Ureter (tissue), 1 donor: ENCODE results near the gene RNF212B. TPM values are rescaled to one million over a fixed set of nuclear protein-coding genes. Genes with fewer than 3 reads are reported as not detected.
"Not testable (repeated sequence)": the region's sequence is repeated elsewhere in the genome, so short reads cannot be mapped to it uniquely, and the experiment has no call there.

Experiments used
- DNase-seq: peaks from one replicate; pipeline ENCODE4 v3.0.0-alpha.2; 2020; ENCODE audit warnings: low spot score
- total RNA-seq: library from RNA; stranded (reverse); gene quantifications from one replicate; pipeline ENCODE4 v1.2.4, GENCODE V29; 2023
- donor health status: DM: yes; HTN: yes; CAD: no.

Gene RNF212B, protein sequence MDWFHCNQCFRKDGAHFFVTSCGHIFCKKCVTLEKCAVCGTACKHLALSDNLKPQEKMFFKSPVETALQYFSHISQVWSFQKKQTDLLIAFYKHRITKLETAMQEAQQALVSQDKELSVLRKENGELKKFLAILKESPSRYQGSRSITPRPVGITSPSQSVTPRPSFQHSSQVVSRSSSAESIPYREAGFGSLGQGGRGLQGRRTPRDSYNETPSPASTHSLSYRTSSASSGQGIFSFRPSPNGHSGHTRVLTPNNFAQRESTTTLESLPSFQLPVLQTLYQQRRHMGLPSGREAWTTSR
- total RNA-seq = not detected

DNA sequence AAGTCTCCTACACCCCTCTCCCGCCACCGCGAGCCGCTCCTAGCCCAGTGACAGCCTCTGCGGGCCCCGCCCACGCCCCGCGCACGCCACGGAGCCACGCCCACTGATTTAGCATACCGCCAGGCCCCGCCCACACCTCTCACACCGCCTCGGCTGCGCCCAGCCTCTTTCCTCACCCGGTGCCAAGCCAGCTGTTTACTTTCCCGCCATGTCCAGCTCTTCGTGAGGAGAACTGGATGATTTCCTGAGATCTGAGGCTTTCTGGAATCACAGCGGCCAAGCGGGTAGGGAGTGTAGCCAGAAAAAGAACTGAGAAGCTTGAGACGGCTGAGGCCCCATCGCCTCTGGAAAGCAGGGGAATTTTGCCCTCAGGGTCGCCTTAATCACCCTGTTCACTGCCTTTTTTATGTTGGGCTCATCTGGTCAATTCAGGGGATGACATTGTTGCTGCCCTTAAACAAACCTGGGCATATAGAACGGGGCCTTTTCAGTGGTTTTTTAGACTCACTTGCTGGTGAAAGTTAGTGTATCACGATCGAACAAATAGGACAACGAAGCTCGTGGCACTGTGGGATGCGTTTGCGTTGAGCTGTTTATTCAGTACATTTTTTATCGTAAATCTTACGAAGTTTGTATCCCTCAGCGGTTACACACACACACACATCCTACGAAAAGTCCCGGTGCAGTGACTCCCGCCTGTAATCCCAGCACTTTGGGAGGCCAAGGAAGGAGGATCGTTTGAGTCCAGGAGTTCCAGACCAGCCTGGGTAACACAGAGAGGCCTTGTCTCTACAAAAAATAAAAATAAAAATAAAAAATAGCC is at the start of gene RNF212B:
RNF212B (plus strand) TSS at position 165 of the 823 bp plus-strand sequence. CDS start 2,410 bp downstream, outside the sequence.
- peak; percentile 92 for DNase-seq

GRCh38 chr14:23193432-23193831 is 44.3 kb upstream of the RNF212B start:
- DNase-seq = no peak

GRCh38 chr14:23195552-23196101 is 42.1 kb upstream of the RNF212B start:
- no peak for DNase-seq

DNA sequence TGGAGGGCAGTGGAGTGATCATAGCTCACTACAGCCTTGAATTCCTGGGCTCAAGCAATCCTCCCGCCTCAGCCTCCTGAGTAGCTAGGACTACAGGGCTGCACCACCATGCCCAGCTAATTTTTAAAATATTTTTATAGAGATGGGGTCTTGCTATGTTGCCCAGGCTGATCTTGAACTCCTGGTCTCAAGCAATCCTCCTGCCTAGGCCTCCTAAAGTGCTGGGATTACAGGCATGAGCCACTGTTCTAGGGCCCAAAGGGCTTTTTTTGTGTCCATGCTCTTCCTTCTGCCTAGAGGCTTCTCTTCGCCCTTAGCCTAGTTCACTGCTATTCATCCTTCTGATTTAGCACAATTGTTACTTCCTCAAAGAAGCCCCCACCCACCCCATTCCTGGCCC is 41.2 kb upstream of the RNF212B start:
- DNase-seq = not testable (repeated sequence)

- not testable (repeated sequence) for DNase-seq
Observed at GRCh38 chr14:23199141-23199540, 38.6 kb upstream of the RNF212B start.

- DNase-seq = no peak
Observed at GRCh38 chr14:23202001-23202400, 35.7 kb upstream of the RNF212B start.

DNA sequence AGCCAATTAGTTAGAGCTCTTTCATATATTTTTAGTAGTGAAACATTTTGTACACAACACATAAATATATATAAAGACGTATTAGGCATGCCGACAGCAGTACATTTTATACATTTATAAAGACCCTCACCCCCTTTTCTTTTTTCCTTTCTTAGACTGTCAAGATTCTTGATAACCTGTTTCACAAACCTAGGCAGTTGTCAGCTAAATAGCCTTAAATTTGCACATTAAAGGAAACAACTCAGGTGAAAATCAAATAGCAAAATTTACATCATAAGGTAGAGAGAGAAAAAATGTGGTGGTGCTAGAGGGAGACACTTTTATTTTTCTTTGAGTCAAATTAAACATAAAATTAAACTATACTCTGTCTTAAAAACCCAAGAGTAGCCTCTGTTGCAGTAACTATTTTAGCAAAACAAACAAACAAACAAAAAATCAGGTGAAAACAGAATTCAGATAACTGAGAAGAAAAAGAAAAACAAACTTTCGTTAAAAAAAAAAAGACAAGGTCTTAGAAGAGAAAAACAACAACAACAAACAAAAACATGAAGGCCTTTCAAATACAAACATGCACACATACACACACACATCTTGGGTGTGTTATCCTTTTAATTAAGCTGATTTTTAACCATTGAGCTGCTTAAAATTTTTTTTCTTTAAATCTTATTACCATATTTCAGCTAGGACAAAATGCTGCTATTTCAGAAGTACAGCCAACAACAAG is 31.2 kb upstream of the RNF212B start:
- no peak for DNase-seq

GRCh38 chr14:23207146-23207540 is 30.6 kb upstream of the RNF212B start:
- no peak for DNase-seq

- DNase-seq = no peak
Observed at GRCh38 chr14:23208324-23208723, 29.4 kb upstream of the RNF212B start.

DNA sequence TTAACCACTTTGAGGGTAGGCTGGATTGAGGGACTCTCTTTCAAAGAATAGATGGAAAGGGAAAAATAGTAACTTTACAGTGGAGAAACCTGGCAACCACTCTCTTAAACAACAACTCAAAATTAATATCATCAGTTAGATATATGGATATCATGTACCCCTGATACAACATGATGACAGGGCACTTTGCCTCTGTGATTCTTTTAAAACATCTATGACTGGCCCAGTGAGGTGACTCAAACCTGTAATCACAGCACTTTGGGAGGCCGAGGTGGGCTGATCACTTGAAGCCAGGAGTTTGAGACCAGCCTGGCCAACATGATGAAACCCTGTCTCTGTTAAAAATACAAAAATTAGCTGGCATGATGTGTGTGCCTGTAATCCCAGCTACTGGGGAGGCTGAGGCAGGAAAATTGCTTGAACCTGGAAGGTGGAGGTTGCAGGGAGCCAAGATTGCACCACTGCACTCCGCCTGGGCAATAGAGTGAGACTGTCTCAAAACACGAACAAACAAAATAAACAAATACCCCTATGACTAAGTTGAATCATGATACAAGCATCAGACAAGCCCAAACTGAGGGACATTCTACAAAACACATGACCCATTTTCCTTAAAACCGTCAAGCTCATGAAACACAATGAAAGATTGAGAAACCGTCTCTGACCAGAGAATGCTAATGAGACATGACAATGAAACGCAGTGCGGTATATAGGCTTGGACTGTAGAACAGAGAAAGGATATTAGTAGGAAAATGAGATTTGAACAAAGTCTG is 27.9 kb upstream of the RNF212B start:
- DNase-seq = no peak

- no peak for DNase-seq
Observed at GRCh38 chr14:23215421-23215820, 22.3 kb upstream of the RNF212B start.

- no peak for DNase-seq
Observed at GRCh38 chr14:23217032-23218020, 20.4 kb upstream of the RNF212B start.

DNA sequence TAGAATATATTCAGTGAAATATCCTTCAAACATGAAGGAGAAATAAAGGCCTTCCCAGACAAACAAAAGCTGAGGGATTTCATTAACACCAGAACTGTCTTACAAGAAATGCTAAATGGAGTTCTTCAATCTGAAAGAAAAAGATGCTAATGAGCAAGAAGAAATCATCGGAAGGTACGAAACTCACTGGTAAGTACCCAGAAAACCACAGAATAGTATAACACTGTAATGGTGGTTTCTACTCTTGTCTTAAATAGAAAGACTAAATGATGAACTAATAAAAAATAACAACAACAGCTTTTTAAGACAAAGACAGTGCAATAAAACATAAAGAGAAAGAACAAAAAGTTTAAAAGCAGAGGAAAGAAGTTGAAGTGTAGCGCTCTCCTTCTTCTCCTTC is 18.7 kb upstream of the RNF212B start:
- no peak for DNase-seq

- DNase-seq = not testable (repeated sequence)
Observed at GRCh38 chr14:23224958-23225357, 12.8 kb upstream of the RNF212B start.

- DNase-seq = no peak
Observed at GRCh38 chr14:23227566-23227965, 10.2 kb upstream of the RNF212B start.

GRCh38 chr14:23228812-23229211 is 8.9 kb upstream of the RNF212B start:
- no peak for DNase-seq

GRCh38 chr14:23232241-23232808 is 5.4 kb upstream of the RNF212B start:
- DNase-seq = not testable (repeated sequence)

GRCh38 chr14:23240661-23241060 is 2.9 kb downstream of the RNF212B start:
- DNase-seq = no peak

- not testable (repeated sequence) for DNase-seq
Observed at GRCh38 chr14:23241061-23241715, 3.5 kb downstream of the RNF212B start.
